IMR-90 (cell line): ENCODE results near the gene TCF7L1. TPM values are rescaled to one million over a fixed set of nuclear protein-coding genes. Genes with fewer than 3 reads are reported as not detected.

Experiments
- ATAC-seq: fragments of 200-7000 bp; cut with Tn5 transposase; 2 replicates; pipeline ENCODE4 v1.9.1; 2020; ENCODE audit warnings: low read depth, mild to moderate bottlenecking, moderate library complexity
- BruUV-seq: library from RNA; stranded (reverse); fragments of 400-500 nt; replicated peaks from 2 replicates; lab custom pipeline; 2021; lab: Mats Ljungman, UMichigan
- CTCF ChIA-PET: fragments of 300-600 bp; formaldehyde crosslinking; extraction: SDS; loops from one replicate; lab custom pipeline; 2021; ENCODE audit warnings: antibody characterized with exemption; lab: Yijun Ruan, JAX
- POLR2A ChIA-PET: fragments of 300-600 bp; sonication (Branson Sonifier 250); formaldehyde crosslinking; loops from one replicate; lab custom pipeline; 2022; ENCODE audit warnings: antibody characterized with exemption; ENCODE audit not compliant: unreplicated experiment; lab: Charles Lee
- DNase-seq: peaks from one replicate; pipeline ENCODE4 v3.0.0; 2013
- H2AFZ ChIP-seq: replicated peaks from 2 replicates; pipeline ENCODE3; 2013; ENCODE audit warnings: low read length, mild to moderate bottlenecking; ENCODE audit not compliant: poor library complexity
- H2AK5ac ChIP-seq: 2 replicates; pipeline ENCODE4 v1.6.1; 2013; ENCODE audit warnings: low read depth, low read length, inconsistent platforms
- H2AK9ac ChIP-seq: replicated peaks from 2 replicates; pipeline ENCODE3; 2013; ENCODE audit warnings: mild to moderate bottlenecking, low read depth, low read length, moderate library complexity; ENCODE audit not compliant: poor library complexity
- H2BK120ac ChIP-seq: 2 replicates; pipeline ENCODE4 v1.6.1; 2013; ENCODE audit warnings: low read depth, low read length, inconsistent platforms
- H2BK15ac ChIP-seq: 3 replicates; pipeline ENCODE4 v1.6.1; 2013; ENCODE audit warnings: low read depth, low read length, inconsistent platforms
- H2BK20ac ChIP-seq: 2 replicates; pipeline ENCODE4 v1.6.1; 2013; ENCODE audit warnings: low read depth, mild to moderate bottlenecking, inconsistent platforms, low read length, moderate library complexity
- H2BK5ac ChIP-seq: 2 replicates; pipeline ENCODE4 v1.6.1; 2013; ENCODE audit warnings: mild to moderate bottlenecking, low read depth, low read length, inconsistent platforms; ENCODE audit not compliant: poor library complexity, severe bottlenecking
- H3K14ac ChIP-seq: replicated peaks from 2 replicates; pipeline ENCODE4 v1.6.1; 2013; ENCODE audit warnings: low read depth, low read length, inconsistent platforms
- H3K18ac ChIP-seq: 2 replicates; pipeline ENCODE4 v1.6.1; 2013; ENCODE audit warnings: low read depth, low read length, control low read depth
- H3K23ac ChIP-seq: 2 replicates; pipeline ENCODE4 v1.6.1; 2013; ENCODE audit warnings: low read depth, low read length, inconsistent platforms
- H3K27ac ChIP-seq: 2 replicates; pipeline ENCODE4 v1.5.1; 2013; ENCODE audit warnings: mild to moderate bottlenecking, control low read depth, low read length; ENCODE audit not compliant: insufficient read depth
- H3K27me3 ChIP-seq: 2 replicates; pipeline ENCODE4 v1.6.1; 2013; ENCODE audit warnings: low read length; ENCODE audit not compliant: control insufficient read depth, insufficient read depth
- H3K36me3 ChIP-seq: 2 replicates; pipeline ENCODE4 v1.6.1; 2013; ENCODE audit warnings: low read length, mixed read lengths; ENCODE audit not compliant: control insufficient read depth, insufficient read depth
- H3K4ac ChIP-seq: 2 replicates; pipeline ENCODE4 v1.6.1; 2013; ENCODE audit warnings: low read depth, low read length, inconsistent platforms
- H3K4me1 ChIP-seq: 2 replicates; pipeline ENCODE4 v1.6.1; 2013; ENCODE audit warnings: low read length, mixed read lengths; ENCODE audit not compliant: control insufficient read depth, insufficient read depth
- H3K4me2 ChIP-seq: 2 replicates; pipeline ENCODE4 v1.6.1; 2013; ENCODE audit warnings: low read depth, mild to moderate bottlenecking, control low read depth, low read length, moderate library complexity
- H3K4me3 ChIP-seq: 2 replicates; pipeline ENCODE4 v1.5.1; 2013; ENCODE audit warnings: low read depth, mild to moderate bottlenecking, control low read depth, low read length, moderate library complexity; ENCODE audit not compliant: insufficient read depth
- H3K56ac ChIP-seq: 2 replicates; pipeline ENCODE4 v1.6.1; 2013; ENCODE audit warnings: low read length, inconsistent platforms; ENCODE audit not compliant: insufficient read depth; ENCODE audit errors: extremely low read depth
- H3K79me1 ChIP-seq, 2 experiments: 2 replicates each; pipeline ENCODE4 v1.6.1; 2013; ENCODE audit warnings: low read length in 2 of 2, inconsistent platforms in 1 of 2, low read depth in 1 of 2
- H3K9ac ChIP-seq: 2 replicates; pipeline ENCODE4 v1.6.1; 2013; ENCODE audit warnings: low read depth, low read length, control low read depth
- H3K9me1 ChIP-seq: 2 replicates; pipeline ENCODE4 v1.6.1; 2013; ENCODE audit warnings: low read length, inconsistent platforms; ENCODE audit not compliant: insufficient read depth
- H3K9me3 ChIP-seq: 2 replicates; pipeline ENCODE4 v1.6.1; 2013; ENCODE audit warnings: low read length; ENCODE audit not compliant: control insufficient read depth, insufficient read depth
- H4K20me1 ChIP-seq: 2 replicates; pipeline ENCODE4 v1.6.1; 2013; ENCODE audit warnings: low read length, inconsistent platforms; ENCODE audit not compliant: insufficient read depth
- H4K5ac ChIP-seq: 2 replicates; pipeline ENCODE4 v1.6.1; 2013; ENCODE audit warnings: mild to moderate bottlenecking, low read depth, low read length, control low read depth
- H4K8ac ChIP-seq, 2 experiments: 2 replicates each; pipeline ENCODE4 v1.6.1; 2013; ENCODE audit warnings: low read depth in 2 of 2, low read length in 2 of 2, control low read depth in 1 of 2, inconsistent platforms in 1 of 2
- H4K91ac ChIP-seq: 2 replicates; pipeline ENCODE4 v1.6.1; 2013; ENCODE audit warnings: low read depth, low read length, inconsistent platforms; ENCODE audit not compliant: insufficient read depth
- BHLHE40 ChIP-seq: fragments of 150-350 bp; IDR thresholded peaks from 2 replicates; pipeline ENCODE4 v1.6.1; 2016; ENCODE audit warnings: mild to moderate bottlenecking, low read depth, low read length
- CEBPB ChIP-seq: IDR thresholded peaks from 2 replicates; pipeline ENCODE4 v1.6.1; 2012; ENCODE audit warnings: low read depth, low read length, improper control_type of control experiment
- CHD1 ChIP-seq: IDR thresholded peaks from 2 replicates; pipeline ENCODE4 v1.6.1; 2012; ENCODE audit warnings: low read depth, low read length, improper control_type of control experiment
- ELK1 ChIP-seq: fragments of 150-350 bp; IDR thresholded peaks from 2 replicates; pipeline ENCODE4 v1.6.1; 2016; ENCODE audit warnings: low read depth, mild to moderate bottlenecking, low read length, moderate library complexity, borderline replicate concordance
- FOS ChIP-seq: fragments of 150-350 bp; IDR thresholded peaks from 2 replicates; pipeline ENCODE4 v1.6.1; 2016; ENCODE audit warnings: low read depth, low read length
- MAFK ChIP-seq: IDR thresholded peaks from 2 replicates; pipeline ENCODE4 v1.6.1; 2012; ENCODE audit warnings: low read depth, low read length, improper control_type of control experiment
- MAZ ChIP-seq: IDR thresholded peaks from 2 replicates; pipeline ENCODE4 v1.6.1; 2012; ENCODE audit warnings: low read depth, mild to moderate bottlenecking, low read length, improper control_type of control experiment, moderate library complexity, borderline replicate concordance
- MXI1 ChIP-seq: IDR thresholded peaks from 2 replicates; pipeline ENCODE4 v1.6.1; 2012; ENCODE audit warnings: low read depth, mild to moderate bottlenecking, low read length, moderate library complexity, borderline replicate concordance
- NFE2L2 ChIP-seq: fragments of 150-350 bp; IDR thresholded peaks from 2 replicates; pipeline ENCODE4 v1.6.1; 2016; ENCODE audit warnings: low read depth, mild to moderate bottlenecking, low read length
- POLR2A ChIP-seq: IDR thresholded peaks from 2 replicates; pipeline ENCODE4 v1.6.1; 2012; ENCODE audit warnings: mild to moderate bottlenecking, low read depth, low read length
- RAD21 ChIP-seq: IDR thresholded peaks from 2 replicates; pipeline ENCODE4 v1.6.1; 2012; ENCODE audit warnings: low read length, improper control_type of control experiment
- RCOR1 ChIP-seq: IDR thresholded peaks from 2 replicates; pipeline ENCODE4 v1.6.1; 2012; ENCODE audit warnings: mild to moderate bottlenecking, low read length, improper control_type of control experiment; ENCODE audit not compliant: insufficient replicate concordance
- RFX5 ChIP-seq: IDR thresholded peaks from 2 replicates; pipeline ENCODE4 v1.8.0; 2012; ENCODE audit warnings: low read depth, mild to moderate bottlenecking, low read length, moderate library complexity
- SMC3 ChIP-seq: fragments of 150-350 bp; IDR thresholded peaks from 2 replicates; pipeline ENCODE4 v1.6.1; 2016; ENCODE audit warnings: low read depth, mild to moderate bottlenecking, antibody characterized with exemption, low read length, moderate library complexity
- USF2 ChIP-seq: fragments of 150-350 bp; IDR thresholded peaks from 2 replicates; pipeline ENCODE4 v1.6.1; 2017; ENCODE audit warnings: mild to moderate bottlenecking, antibody characterized with exemption, low read length, low read depth
- WGBS, 2 experiments: methylation state at CpG; one replicate each; pipeline versions ENCODE4 v1.1.5 to v1.1.7; 2013; ENCODE audit warnings: missing lambda C conversion rate in 2 of 2; ENCODE audit not compliant: insufficient read length in 1 of 2; ENCODE audit errors: extremely low coverage in 2 of 2; 5-methylcytosine and 5-hydroxymethylcytosine counted together
- dilution Hi-C: fragments of 300-500 bp; cut with HindIII; formaldehyde crosslinking; loops from one replicate; pipeline ENCODE4 v1.14.3; 2018; ENCODE audit warnings: low sequenced_read_pairs; ENCODE audit not compliant: unreplicated experiment
- in situ Hi-C: fragments of 300-500 bp; cut with MboI; formaldehyde crosslinking; loops from 3 replicates; pipeline ENCODE4 v1.14.3; 2019; ENCODE audit warnings: low sequenced_read_pairs, inconsistent platforms, mixed read lengths
- intact Hi-C: fragments of 100-400 bp; cut with micrococcal nuclease; formaldehyde crosslinking; loops from 2 replicates; pipeline ENCODE4 v1.10.0; 2022
- polyA plus RNA-seq, 3 experiments: library from polyadenylated mRNA; depleted of rRNA; stranded (reverse); fragments of >200 nt; gene quantifications; 2 replicates each; pipeline ENCODE4 v1.2.3, GENCODE V29; 2012; ENCODE audit warnings: low replicate concordance in 1 of 3
- total RNA-seq: library from RNA; depleted of rRNA; stranded (reverse); fragments of >200 nt; gene quantifications from 2 replicates; pipeline ENCODE4 v1.2.3, GENCODE V29; 2012
- TF ChIP-seq, protein P1 (sequence below): conservative IDR thresholded peaks from 2 replicates; pipeline ENCODE4 v1.5.1; 2012; ENCODE audit warnings: mild to moderate bottlenecking, low read depth, low read length, improper control_type of control experiment

Gene TCF7L1
- total and polyA plus RNA-seq, 2 of the 4 experiments (the other 2 are of a cell fraction): 0.72 to 11.1 TPM

DNA sequence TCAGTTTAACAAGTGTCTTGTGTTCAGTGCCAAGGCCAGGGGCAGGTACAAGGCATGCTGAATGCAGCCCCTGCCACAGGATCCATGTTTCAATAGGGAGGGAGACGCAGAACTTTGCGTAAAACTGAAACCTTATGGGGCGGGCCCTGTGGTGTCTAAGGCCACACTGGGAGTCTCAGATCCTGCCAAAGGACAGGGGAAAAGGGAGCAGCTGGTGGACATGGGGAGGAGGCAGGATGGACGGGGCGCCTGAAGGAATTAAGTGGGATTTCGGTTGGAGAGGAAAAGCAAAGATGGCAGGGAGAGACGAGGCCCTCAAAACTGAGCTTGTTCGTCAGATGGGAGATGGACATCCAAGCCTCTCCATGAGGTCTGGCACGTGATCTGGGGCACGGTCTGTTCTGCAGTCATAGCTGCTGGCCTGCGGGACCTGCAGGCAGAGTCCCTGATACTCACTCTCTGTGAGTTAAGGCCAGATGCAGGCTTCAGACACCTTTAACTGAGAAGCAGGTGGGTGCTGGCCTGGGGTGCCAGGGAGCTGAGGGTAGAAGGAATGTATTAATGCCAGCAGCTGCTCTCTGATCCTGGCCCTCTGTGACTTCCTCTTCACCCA lies 48.8 kb downstream of the TCF7L1 start:
- no peak overlapping the region for H4K91ac ChIP-seq
- H2BK120ac ChIP-seq: no peak overlapping the region
- no peak overlapping the region for H2BK5ac ChIP-seq
- peaks cover 52 to 92% of the 10 kb centered on the region in 2 experiments for H3K79me1 ChIP-seq
- H3K56ac ChIP-seq: no peak overlapping the region
- no peak overlapping the region for H2AK9ac ChIP-seq
- WGBS, 2 experiments: 90% methylated on average over 4 of the region's 11 CpGs; no CpG with 5 or more reads in 1 of the 2 experiments
- no peak overlapping the region for H3K4me2 ChIP-seq
- H2BK20ac ChIP-seq: no peak overlapping the region
- ATAC-seq (no peak), DNase-seq (no peak)
- H3K23ac ChIP-seq: no peak overlapping the region
- H3K9me1 ChIP-seq: peaks cover 37% of the 10 kb centered on the region
- no peak overlapping the region for H3K27ac ChIP-seq
- no peak overlapping the region for H3K4me3 ChIP-seq
- H2AK5ac ChIP-seq: no peak overlapping the region
- no peak overlapping the region for H3K18ac ChIP-seq
- no peak for TF ChIP-seq MXI1
- TF ChIP-seq POLR2A: no peak
- TF ChIP-seq USF2: no peak
- TF ChIP-seq CHD1: no peak
- TF ChIP-seq MAFK: no peak
- TF ChIP-seq FOS: no peak
- no peak for TF ChIP-seq RCOR1
- no peak for TF ChIP-seq CEBPB
- TF ChIP-seq RAD21: no peak
- no peak for TF ChIP-seq RFX5
- no peak for TF ChIP-seq MAZ
- TF ChIP-seq SMC3: no peak
- TF ChIP-seq BHLHE40: no peak
- TF ChIP-seq, protein P1, sequence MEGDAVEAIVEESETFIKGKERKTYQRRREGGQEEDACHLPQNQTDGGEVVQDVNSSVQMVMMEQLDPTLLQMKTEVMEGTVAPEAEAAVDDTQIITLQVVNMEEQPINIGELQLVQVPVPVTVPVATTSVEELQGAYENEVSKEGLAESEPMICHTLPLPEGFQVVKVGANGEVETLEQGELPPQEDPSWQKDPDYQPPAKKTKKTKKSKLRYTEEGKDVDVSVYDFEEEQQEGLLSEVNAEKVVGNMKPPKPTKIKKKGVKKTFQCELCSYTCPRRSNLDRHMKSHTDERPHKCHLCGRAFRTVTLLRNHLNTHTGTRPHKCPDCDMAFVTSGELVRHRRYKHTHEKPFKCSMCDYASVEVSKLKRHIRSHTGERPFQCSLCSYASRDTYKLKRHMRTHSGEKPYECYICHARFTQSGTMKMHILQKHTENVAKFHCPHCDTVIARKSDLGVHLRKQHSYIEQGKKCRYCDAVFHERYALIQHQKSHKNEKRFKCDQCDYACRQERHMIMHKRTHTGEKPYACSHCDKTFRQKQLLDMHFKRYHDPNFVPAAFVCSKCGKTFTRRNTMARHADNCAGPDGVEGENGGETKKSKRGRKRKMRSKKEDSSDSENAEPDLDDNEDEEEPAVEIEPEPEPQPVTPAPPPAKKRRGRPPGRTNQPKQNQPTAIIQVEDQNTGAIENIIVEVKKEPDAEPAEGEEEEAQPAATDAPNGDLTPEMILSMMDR: no peak
- TF ChIP-seq NFE2L2: no peak
- TF ChIP-seq ELK1: no peak
- H2BK15ac ChIP-seq: no peak overlapping the region
- peaks cover 18% of the 10 kb centered on the region for H3K4me1 ChIP-seq
- no peak overlapping the region for H3K9ac ChIP-seq
- BruUV-seq: no TSS peak
- dilution Hi-C loops: no loop called here
- no peaks in the 10 kb centered on the region for H3K36me3 ChIP-seq
- ChIA-PET CTCF (no interaction called here), POLR2A (no interaction called here)
- H4K5ac ChIP-seq: no peak overlapping the region
- H2AFZ ChIP-seq: no peak overlapping the region
- peaks cover 92% of the 10 kb centered on the region for H4K20me1 ChIP-seq
- no peak overlapping the region for H3K4ac ChIP-seq
- intact Hi-C loops: no loop called here
- H3K9me3 ChIP-seq: 0 out of 2 replicates have a peak, but pooled peaks cover 1% of the 10 kb centered on the region
- in situ Hi-C loops: no loop called here
- H4K8ac ChIP-seq: no peak overlapping the region
- H3K14ac ChIP-seq: no peak overlapping the region
- H3K27me3 ChIP-seq: no peaks in the 10 kb centered on the region
